Measurements from ENCODE around the gene KCNQ1.

Gene KCNQ1

DNA sequence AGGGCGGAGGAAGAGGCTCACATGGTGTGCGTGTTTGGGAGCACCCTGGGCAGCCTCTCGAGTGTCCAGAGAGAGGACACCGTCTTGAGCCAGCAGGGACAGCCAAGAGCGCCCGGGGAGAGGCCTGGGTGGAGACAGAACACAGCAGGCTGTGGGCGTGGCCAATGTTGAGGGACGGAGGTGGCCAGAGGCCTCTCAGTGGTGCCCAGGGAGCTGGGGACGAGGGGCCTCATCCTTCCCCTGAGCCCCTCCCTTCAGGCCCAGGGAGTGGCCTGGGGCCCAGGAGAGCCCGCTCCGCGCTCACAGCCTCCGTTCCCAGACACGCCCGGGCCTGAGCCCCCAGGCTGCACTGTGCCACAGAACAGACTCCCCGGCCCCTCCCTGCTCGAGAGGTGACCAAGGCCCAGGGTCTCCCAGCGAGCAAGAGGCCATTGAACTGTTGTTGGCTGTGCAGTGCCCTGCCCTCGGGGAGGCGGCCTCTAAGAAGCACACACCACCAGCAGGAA lies 392.3 kb downstream of the KCNQ1 start:
- no peak for DNase-seq

DNA sequence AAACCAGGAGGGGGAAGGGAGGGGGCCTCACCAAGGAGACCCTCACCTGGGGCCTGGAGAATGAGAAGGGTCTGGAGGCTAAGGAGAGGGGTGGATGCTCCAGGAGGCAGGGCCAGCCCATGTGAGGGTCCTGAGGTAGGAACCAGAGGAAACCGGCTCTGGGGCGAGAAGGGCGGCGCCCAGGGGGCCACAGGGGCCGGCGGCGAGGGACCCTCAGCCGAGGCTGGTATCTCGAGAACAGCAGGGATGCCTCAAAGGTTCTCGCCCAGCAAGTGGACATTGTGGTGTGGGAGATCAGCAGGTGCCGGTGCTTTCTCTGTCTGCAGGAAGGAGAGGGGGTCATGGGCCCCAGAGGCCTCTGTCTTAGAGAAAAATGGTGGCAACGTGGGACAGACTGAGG lies 392.8 kb downstream of the KCNQ1 start:
- DNase-seq: no peak

DNA sequence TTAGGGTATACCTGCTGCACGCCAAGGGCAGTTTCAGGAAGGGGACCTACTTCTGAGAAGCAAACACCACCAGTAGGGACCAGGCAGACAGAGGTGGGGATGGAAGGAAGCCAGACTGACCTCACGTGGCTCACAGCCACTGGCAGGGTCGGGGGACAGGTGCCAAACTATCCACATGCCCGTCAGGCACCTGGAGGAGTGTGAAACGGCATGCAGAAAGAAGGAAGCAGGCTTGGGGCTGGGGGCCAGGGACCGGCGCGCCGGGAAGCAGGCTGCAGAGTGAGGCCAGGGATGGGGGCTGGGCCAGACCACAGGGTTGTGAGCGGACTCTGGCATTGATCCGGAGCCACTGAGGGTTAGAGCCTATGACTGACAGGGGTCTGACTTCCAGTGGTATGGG lies 393.3 kb downstream of the KCNQ1 start:
- DNase-seq: no peak

DNA sequence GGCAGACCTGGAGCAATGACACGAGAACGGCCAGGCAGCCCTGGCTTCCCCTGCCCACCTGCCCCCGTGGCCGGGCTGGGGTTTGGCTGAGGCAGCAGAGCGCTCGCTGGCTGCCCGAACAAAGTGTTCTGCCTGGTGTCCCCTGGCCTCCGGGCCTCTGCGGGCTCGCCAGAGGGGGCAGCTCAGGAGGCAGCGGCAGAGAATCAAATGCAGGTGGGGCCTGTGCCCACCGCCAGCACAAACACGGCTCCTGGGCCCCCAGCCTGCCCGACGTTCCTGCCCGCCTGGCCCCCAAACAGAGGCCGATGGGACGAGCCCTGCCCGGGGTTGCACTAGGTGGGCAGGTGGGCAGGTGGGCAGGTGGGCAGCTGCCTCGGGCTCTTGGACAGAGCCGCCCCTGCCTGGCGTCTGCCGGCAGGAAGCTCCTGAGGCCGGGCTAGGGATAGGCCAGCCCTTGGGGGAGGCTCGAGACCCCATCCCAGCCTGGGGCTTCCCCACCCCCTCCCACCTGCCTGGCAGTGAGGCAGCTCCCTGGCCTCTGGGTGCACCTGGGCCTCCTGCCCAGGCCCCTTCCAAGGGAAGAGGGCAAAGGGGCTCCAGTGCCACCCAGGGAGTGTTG lies 394.0 kb downstream of the KCNQ1 start:
- DNase-seq: no peak

GRCh38 chr11:2839395-2839943 lies 394.7 kb downstream of the KCNQ1 start:
- no peak for DNase-seq

- DNase-seq: no peak
Measured at GRCh38 chr11:2841411-2842190, 396.8 kb downstream of the KCNQ1 start.

GRCh38 chr11:2842876-2843275 lies 398.1 kb downstream of the KCNQ1 start:
- no peak for DNase-seq

DNA sequence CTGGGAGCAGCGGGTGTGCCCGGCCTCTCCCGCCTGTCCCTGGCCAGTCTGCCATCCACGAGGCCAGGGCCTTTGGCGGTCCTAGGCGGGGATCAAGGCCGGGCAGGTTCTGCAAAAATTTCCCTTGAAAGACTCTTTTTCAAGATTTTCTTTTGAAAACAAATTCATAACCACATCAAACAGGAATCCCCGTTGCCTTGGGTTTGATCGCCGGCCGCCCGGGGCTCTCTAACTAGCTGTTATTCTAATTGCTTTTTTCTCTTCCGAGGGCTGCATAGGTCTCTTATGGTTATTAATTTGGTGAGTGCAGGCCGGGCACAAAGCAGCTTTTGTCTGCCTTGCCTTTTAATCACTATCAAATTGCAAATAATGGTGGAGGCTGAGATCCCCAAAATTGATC lies 398.7 kb downstream of the KCNQ1 start:
- no peak for DNase-seq

GRCh38 chr11:2844116-2844842 lies 399.5 kb downstream of the KCNQ1 start:
- no peak for DNase-seq

GRCh38 chr11:2844996-2845395 lies 400.2 kb downstream of the KCNQ1 start:
- no peak for DNase-seq

- DNase-seq: no peak
Measured at GRCh38 chr11:2846056-2846455, 401.2 kb downstream of the KCNQ1 start.

- DNase-seq: no peak
Measured at GRCh38 chr11:2846470-2846869, 401.7 kb downstream of the KCNQ1 start.

DNA sequence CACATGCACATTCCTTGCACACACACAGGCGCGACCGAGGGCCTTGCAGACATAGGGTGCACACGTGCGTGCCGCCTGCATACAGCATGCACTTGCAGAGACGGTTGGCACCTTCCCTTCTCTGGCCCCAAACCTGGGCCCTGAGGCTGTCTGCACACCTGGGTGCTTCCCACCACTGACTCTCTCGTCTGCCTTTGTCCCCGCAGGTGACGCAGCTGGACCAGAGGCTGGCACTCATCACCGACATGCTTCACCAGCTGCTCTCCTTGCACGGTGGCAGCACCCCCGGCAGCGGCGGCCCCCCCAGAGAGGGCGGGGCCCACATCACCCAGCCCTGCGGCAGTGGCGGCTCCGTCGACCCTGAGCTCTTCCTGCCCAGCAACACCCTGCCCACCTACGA lies 402.8 kb downstream of the KCNQ1 start:
- DNase-seq: no peak

DNA sequence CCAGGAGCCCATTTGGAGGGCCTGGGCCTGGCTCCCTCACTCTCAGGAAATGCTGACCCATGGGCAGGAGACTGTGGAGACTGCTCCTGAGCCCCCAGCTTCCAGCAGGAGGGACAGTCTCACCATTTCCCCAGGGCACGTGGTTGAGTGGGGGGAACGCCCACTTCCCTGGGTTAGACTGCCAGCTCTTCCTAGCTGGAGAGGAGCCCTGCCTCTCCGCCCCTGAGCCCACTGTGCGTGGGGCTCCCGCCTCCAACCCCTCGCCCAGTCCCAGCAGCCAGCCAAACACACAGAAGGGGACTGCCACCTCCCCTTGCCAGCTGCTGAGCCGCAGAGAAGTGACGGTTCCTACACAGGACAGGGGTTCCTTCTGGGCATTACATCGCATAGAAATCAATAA lies 403.7 kb downstream of the KCNQ1 start:
- DNase-seq: no peak

DNA sequence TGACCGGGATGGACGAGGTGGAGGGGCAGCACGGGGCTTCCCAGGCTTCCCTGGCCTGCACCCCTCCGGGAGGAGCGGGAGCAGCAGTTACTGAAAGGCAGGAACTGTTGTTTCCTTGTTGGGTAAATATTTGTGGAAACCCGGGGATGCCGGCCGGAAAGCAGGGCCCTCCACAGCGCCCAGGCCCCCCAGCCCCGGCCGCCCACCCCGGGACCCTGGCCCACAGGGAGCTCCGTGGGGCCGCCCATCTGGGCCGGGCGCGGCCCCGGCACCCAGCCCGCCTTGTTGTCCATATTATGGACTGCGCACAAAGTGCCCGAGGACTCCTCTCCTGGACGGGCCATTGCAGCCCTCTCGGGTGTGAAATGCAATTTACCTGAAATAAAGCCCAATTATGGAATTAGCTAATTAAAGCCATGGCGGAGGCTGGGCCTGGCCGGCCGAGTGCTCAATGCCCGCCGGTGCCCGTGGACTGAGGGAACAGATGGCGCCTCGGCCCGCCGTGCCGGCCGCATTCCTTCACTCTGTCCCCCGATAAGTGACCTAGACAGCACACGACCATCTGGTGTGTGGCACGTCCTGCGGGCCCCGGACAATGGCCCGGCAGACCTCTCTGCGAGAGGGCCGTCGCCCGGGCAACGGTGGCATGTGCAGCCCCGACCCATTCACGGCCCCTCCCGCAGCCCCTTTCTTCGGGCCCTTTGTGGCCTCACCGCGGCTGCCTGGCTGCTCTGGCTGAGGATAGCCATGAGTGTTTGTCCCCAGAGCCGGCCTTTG lies 405.4 kb downstream of the KCNQ1 start:
- DNase-seq: no peak

GRCh38 chr11:2853401-2853800 lies 408.6 kb downstream of the KCNQ1 start:
- no peak for DNase-seq

DNA sequence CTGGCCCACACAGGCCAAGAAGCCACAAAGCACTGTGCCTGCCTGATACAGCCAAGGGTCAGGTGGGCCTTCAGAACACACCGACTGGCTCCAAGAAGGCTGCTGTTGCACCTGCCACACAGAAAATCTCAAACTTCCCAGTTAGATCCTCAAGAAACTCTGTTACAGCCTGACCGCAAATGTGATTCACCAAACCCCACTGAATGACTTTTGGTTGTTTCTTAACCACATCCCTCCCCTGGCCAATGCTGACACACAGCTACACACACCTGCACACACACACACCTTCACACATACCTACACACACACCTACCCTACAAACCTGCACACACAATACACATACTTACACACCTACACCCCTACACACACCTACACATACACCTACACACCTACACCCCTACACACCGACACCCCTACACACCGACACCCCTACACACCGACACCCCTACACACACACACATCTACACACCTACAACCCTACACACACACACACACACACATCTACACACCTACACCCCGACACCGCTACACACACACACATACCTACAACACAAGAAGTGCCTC lies 409.3 kb downstream of the KCNQ1 start:
- DNase-seq: no peak

- DNase-seq: no peak
Measured at GRCh38 chr11:2855162-2855561, 410.4 kb downstream of the KCNQ1 start.

DNA sequence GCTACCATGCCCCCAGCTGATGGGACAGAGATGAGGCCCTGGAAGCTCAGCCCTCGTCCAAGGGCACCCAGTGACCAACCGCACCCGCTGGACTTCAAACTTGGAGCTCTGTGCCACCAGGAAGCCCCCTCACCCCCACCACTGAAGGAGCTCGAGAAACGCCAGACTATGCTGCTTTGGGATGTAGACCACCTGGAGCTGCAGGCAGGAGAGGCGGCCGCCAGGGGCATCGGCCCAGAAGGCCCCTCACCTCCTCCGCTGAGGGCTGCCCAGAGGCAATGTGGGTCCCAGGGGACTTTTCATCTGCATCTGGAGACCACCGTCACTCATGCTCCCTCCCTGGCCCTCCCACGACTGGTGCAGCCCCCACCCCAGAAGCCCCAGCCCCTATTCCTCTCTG lies 412.5 kb downstream of the KCNQ1 start:
- no peak for DNase-seq

GRCh38 chr11:2857918-2858317 lies 413.1 kb downstream of the KCNQ1 start:
- DNase-seq: no peak

DNA sequence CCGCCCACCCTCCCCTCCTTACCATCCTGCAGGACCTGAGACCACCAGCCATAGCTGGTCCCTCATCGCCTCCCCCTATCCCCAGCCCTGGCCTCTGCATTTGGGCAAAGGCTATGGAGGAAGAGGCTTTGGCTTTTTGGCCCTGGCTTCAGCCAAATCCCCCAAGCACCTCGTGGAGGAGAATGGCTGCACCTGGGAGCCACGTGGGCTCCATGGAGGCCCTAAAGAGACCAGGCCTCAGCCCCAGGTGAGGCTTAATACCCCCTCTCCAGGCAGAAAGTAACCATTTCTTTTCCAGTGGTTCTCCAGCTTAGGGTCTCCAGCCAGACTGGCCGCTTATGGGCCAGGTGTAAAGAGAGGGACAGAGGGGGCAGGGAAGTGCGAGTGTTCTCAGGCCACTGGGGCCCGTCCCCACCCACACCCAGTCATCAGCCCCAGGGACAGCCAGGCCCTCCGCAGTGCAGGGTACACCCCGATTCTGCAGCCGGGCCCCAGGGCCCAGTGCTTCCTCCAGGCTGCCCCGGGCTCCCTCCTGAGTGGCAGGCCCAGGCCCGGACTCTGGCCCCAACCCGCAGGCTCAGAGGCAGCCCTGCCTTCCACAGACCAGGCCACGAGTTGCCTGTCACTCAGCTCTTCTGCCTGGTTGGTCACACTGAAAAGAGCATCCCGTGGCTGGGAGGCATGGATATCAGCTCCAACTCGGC lies 414.3 kb downstream of the KCNQ1 start:
- DNase-seq: no peak

- no peak for DNase-seq
Measured at GRCh38 chr11:2859699-2860037, 414.9 kb downstream of the KCNQ1 start.
